Dermis blood vessel endothelial cell (primary cell): ENCODE data around the gene PGPEP1. TPM values are rescaled to one million over a fixed set of nuclear protein-coding genes. Genes with fewer than 3 reads are reported as not detected.
"Not testable (repeated sequence)": the region's sequence is repeated elsewhere in the genome, so short reads cannot be mapped to it uniquely, and the experiment has no call there.

Experiments used
- DNase-seq: peaks from one replicate; pipeline ENCODE4 v3.0.0; 2010
- total RNA-seq: library from RNA; depleted of rRNA; stranded (reverse); fragments of >200 nt; gene quantifications from 2 replicates; pipeline ENCODE4 v1.2.3, GENCODE V29; 2014

PGPEP1 gene
- total RNA-seq, 1 donor from 2014 or later = 29.6 TPM

- peak; percentile 100 for DNase-seq
Observed at GRCh38 chr19:18364826-18365528, 24.6 kb downstream of the PGPEP1 start.

GRCh38 chr19:18366021-18366435 is 25.6 kb downstream of the PGPEP1 start:
- DNase-seq = peak; percentile 69

- DNase-seq = no peak
Observed at GRCh38 chr19:18368504-18369222, 28.3 kb downstream of the PGPEP1 start.

GRCh38 chr19:18373407-18373891 is 33.1 kb downstream of the PGPEP1 start:
- DNase-seq = no peak

- DNase-seq = peak; percentile 98
Observed at GRCh38 chr19:18373892-18374629, 33.7 kb downstream of the PGPEP1 start.

- DNase-seq = no peak
Observed at GRCh38 chr19:18377026-18377425, 36.6 kb downstream of the PGPEP1 start.

- peak; percentile 52 for DNase-seq
Observed at GRCh38 chr19:18379803-18380747, 39.7 kb downstream of the PGPEP1 start.

- DNase-seq = no peak
Observed at GRCh38 chr19:18380843-18381242, 40.4 kb downstream of the PGPEP1 start.

GRCh38 chr19:18383622-18384021 is 43.2 kb downstream of the PGPEP1 start:
- DNase-seq = not testable (repeated sequence)

- DNase-seq = no peak
Observed at GRCh38 chr19:18384775-18385174, 44.4 kb downstream of the PGPEP1 start.

GRCh38 chr19:18385359-18385674 is 44.9 kb downstream of the PGPEP1 start:
- no peak for DNase-seq

- DNase-seq = peak; percentile 98
Observed at GRCh38 chr19:18385675-18386542, 45.5 kb downstream of the PGPEP1 start, which contains the start of gene GDF15. Gene GDF15 (plus strand): TSS chr19:18386158. CDS start chr19:18386190, 32 bp downstream.

- DNase-seq = peak; percentile 38
Observed at GRCh38 chr19:18386543-18387271, 46.3 kb downstream of the PGPEP1 start.

GRCh38 chr19:18388100-18388959 is 47.9 kb downstream of the PGPEP1 start:
- peak; percentile 78 for DNase-seq

GRCh38 chr19:18388960-18389725 is 48.7 kb downstream of the PGPEP1 start:
- no peak for DNase-seq

GRCh38 chr19:18389726-18390064 is 49.3 kb downstream of the PGPEP1 start:
- DNase-seq = no peak

GRCh38 chr19:18390065-18390907 is 49.9 kb downstream of the PGPEP1 start:
- peak; percentile 34 for DNase-seq
